Measurements from ENCODE around the gene MMS22L. TPM values are rescaled to one million over a fixed set of nuclear protein-coding genes. Genes with fewer than 3 reads are reported as not detected.

The MMS22L gene
- total RNA-seq, 1 experiment from 2014 or later: 19.3 TPM

- no peaks in the 10 kb centered on the region for H4K20me1 ChIP-seq (ENCODE audit: low read length)
- peaks cover 8% of the 10 kb centered on the region; the same call in 1 of the 2 replicates for H3K4me1 ChIP-seq (ENCODE audit: insufficient read depth, low read length)
- no peaks in the 10 kb centered on the region for H3F3A ChIP-seq (ENCODE audit: low read length, unreplicated experiment)
- CTCF ChIA-PET: no interaction called here
- BruUV-seq (replicated peaks): no TSS peak
- no peak overlapping the region for H2AFZ ChIP-seq (ENCODE audit: low read length)
- no peak overlapping the region for H3K9ac ChIP-seq (ENCODE audit: low read length)
- H3K9me3 ChIP-seq (ENCODE audit: low read length): no peaks in the 10 kb centered on the region
- H3K36me3 ChIP-seq (ENCODE audit: low read depth, low read length): no peaks in the 10 kb centered on the region
- no peak overlapping the region for H3K4me2 ChIP-seq (ENCODE audit: low read length)
- H3K27ac ChIP-seq (ENCODE audit: low read length): no peak overlapping the region
- H3K27me3 ChIP-seq (ENCODE audit: low read length): no peaks in the 10 kb centered on the region
- POLR2A ChIA-PET (ENCODE audit: unreplicated experiment): no interaction called here
- intact Hi-C loops (cut with micrococcal nuclease): no loop called here
- TF ChIP-seq, protein P1, sequence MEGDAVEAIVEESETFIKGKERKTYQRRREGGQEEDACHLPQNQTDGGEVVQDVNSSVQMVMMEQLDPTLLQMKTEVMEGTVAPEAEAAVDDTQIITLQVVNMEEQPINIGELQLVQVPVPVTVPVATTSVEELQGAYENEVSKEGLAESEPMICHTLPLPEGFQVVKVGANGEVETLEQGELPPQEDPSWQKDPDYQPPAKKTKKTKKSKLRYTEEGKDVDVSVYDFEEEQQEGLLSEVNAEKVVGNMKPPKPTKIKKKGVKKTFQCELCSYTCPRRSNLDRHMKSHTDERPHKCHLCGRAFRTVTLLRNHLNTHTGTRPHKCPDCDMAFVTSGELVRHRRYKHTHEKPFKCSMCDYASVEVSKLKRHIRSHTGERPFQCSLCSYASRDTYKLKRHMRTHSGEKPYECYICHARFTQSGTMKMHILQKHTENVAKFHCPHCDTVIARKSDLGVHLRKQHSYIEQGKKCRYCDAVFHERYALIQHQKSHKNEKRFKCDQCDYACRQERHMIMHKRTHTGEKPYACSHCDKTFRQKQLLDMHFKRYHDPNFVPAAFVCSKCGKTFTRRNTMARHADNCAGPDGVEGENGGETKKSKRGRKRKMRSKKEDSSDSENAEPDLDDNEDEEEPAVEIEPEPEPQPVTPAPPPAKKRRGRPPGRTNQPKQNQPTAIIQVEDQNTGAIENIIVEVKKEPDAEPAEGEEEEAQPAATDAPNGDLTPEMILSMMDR (conservative IDR thresholded peaks at IDR 0.05; ENCODE audit: low read depth, low read length): no peak
- TF ChIP-seq EZH2phosphoT487 (IDR thresholded peaks at IDR 0.05; ENCODE audit: borderline replicate concordance, low read length) (no peak), EZH2 (IDR thresholded peaks at IDR 0.05; ENCODE audit: low read length, unreplicated experiment) (no peak)
- H3K4me3 ChIP-seq (ENCODE audit: low read length): no peak overlapping the region
- no peaks in the 10 kb centered on the region for H3K79me2 ChIP-seq (ENCODE audit: low read length)
- DNase-seq: no peak
- no peaks in the 10 kb centered on the region for H3K9me2 ChIP-seq (replicated peaks; ENCODE audit: low read length)
- no peak for ATAC-seq
These were observed 8.9 kb upstream of the MMS22L start for GRCh38 chr6:97291896-97292295.

DNA sequence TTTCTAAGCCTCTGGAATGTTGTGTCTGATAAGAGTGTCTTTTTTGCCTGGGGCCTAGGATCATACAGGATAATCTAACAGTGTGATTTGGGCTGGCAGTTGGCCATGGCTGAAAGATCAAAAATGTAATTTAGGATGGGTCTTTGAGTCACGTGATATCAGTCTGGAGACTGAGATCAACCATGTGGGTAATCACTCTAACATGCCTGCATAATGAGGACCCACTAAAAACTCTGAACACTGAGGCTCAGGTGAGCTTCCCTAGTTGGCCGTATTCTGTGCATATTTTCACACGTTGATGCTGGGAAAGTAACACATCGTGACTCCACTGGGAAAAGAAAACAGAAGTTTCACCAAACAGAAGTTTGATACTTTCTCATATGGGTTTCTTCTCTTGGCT lies 6.3 kb upstream of the MMS22L start:
- Histone ChIP-seq H2AFZ (ENCODE audit: low read length) (no peak overlapping the region), H3K27me3 (ENCODE audit: low read length) (no peaks in the 10 kb centered on the region), H3K79me2 (ENCODE audit: low read length) (no peaks in the 10 kb centered on the region), H3K36me3 (ENCODE audit: low read depth, low read length) (no peaks in the 10 kb centered on the region), H3K4me3 (ENCODE audit: low read length) (no peak overlapping the region), H3F3A (ENCODE audit: low read length, unreplicated experiment) (no peaks in the 10 kb centered on the region), H3K9me2 (replicated peaks; ENCODE audit: low read length) (no peaks in the 10 kb centered on the region), H3K27ac (ENCODE audit: low read length) (no peak overlapping the region), H3K4me1 (ENCODE audit: insufficient read depth, low read length) (peaks cover 8% of the 10 kb centered on the region; the same call in 1 of the 2 replicates), H3K9ac (ENCODE audit: low read length) (no peak overlapping the region), H4K20me1 (ENCODE audit: low read length) (no peaks in the 10 kb centered on the region), H3K4me2 (ENCODE audit: low read length) (no peak overlapping the region), H3K9me3 (ENCODE audit: low read length) (no peaks in the 10 kb centered on the region)
- TF ChIP-seq, protein P1 (conservative IDR thresholded peaks at IDR 0.05; ENCODE audit: low read depth, low read length): no peak
- TF ChIP-seq EZH2 (IDR thresholded peaks at IDR 0.05; ENCODE audit: low read length, unreplicated experiment) (no peak), EZH2phosphoT487 (IDR thresholded peaks at IDR 0.05; ENCODE audit: borderline replicate concordance, low read length) (no peak)
- intact Hi-C loops (cut with micrococcal nuclease): loop anchor here (10.0 kb wide), 1 partner anchor 225 kb away; no protein-coding TSS in a partner anchor
- no TSS peak for BruUV-seq (replicated peaks)
- ChIA-PET CTCF (no interaction called here), POLR2A (ENCODE audit: unreplicated experiment) (no interaction called here)
- DNase-seq (no peak), ATAC-seq (no peak)

DNA sequence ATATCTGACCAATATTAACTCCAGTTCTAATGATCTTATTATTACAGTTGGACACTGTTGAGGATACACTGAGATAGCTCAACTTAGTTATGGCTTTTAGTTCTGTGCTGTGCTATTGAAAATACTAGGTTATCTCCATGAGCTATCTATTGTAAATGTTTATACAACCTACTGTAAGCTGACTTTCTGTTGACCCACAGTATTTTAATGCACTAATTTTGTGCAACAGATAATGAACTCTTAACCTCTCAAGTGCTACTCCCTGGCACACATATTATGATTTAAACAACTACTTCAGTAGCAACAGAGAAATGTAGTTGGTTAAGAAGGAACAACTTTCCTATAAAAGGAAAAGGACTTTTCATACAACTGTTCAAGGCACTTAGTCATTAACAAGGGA lies 5.2 kb upstream of the MMS22L start:
- TF ChIP-seq, protein P1 (conservative IDR thresholded peaks at IDR 0.05; ENCODE audit: low read depth, low read length): no peak
- TF ChIP-seq EZH2phosphoT487 (IDR thresholded peaks at IDR 0.05; ENCODE audit: borderline replicate concordance, low read length): no peak
- no peak for TF ChIP-seq EZH2 (IDR thresholded peaks at IDR 0.05; ENCODE audit: low read length, unreplicated experiment)
- Histone ChIP-seq H3K27ac (ENCODE audit: low read length) (no peak overlapping the region), H3K4me2 (ENCODE audit: low read length) (no peak overlapping the region), H3K36me3 (ENCODE audit: low read depth, low read length) (no peaks in the 10 kb centered on the region), H3K27me3 (ENCODE audit: low read length) (no peaks in the 10 kb centered on the region), H2AFZ (ENCODE audit: low read length) (no peak overlapping the region), H3K79me2 (ENCODE audit: low read length) (no peaks in the 10 kb centered on the region), H3F3A (ENCODE audit: low read length, unreplicated experiment) (no peaks in the 10 kb centered on the region), H3K4me3 (ENCODE audit: low read length) (no peak overlapping the region), H3K4me1 (ENCODE audit: insufficient read depth, low read length) (peaks cover 13% of the 10 kb centered on the region; the same call in 1 of the 2 replicates), H4K20me1 (ENCODE audit: low read length) (no peaks in the 10 kb centered on the region), H3K9me3 (ENCODE audit: low read length) (no peaks in the 10 kb centered on the region), H3K9ac (ENCODE audit: low read length) (no peak overlapping the region), H3K9me2 (replicated peaks; ENCODE audit: low read length) (no peaks in the 10 kb centered on the region)
- CTCF ChIA-PET: no interaction called here
- no peak for DNase-seq
- intact Hi-C loops (cut with micrococcal nuclease): loop anchor here (10.0 kb wide), 1 partner anchor 223 kb away; no protein-coding TSS in a partner anchor
- POLR2A ChIA-PET (ENCODE audit: unreplicated experiment): no interaction called here
- no peak for ATAC-seq
- no TSS peak for BruUV-seq (replicated peaks)
